ENCODE measurements around the gene JAKMIP1.

Gene JAKMIP1

DNA sequence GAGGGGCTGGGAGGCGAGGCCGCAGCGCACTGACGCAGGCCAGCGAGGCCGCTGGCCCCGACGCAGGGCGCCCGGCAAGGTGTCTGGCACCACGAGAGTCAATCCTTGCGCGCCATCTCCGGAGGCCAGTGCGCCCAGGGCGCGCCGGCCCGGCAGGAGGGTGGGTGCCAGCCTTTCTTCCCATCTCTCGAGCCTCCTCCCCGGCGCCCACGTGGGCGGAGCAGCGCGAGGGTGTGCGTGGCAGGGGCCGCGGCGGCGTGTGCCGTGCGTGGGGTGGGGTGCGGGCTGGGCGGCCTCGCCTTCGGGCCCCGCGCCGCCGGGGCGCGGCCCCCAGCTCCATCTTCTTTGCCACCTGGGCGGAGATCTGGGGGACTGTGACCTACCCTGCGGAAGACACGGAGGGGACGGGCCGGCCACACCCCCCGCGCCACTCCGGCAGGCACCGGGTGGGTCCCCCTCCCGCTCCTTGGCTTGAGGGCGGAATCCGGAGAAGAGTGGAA, 877 bp downstream of the JAKMIP1 start:
- DNase-seq, result no peak

DNA sequence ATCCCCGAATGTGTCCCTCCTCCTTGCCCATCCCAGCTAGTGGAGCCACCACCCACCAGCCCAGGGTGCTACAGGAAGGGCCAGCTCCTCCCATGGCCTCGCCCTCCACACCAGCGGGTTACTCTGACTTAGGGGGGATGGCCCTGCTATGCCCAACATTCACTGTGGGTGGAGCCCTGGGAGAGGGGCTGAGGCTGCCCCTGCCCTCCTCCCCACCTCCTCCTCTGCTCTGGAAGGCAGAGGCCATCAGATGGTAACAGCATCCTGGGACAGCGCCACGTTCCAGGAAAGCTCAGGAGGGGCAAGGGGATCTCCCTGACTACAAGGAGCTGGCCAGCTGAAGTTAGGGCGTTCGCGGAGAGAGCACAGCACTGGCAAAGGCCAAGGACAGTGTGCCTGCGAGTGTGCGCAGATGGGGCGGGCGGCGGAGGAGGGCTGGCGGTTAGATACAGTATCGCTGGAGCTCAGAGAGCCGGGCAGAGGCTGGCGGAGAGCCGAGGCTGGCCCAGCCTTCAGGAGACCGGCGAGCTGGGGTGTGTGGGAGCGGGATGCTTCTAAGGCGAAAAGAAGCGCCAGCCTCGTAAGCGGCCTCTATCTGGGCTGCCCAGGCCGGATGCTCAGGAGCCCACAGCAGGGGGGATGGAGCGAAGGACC, 1.5 kb downstream of the JAKMIP1 start:
- DNase-seq, result no peak

DNA sequence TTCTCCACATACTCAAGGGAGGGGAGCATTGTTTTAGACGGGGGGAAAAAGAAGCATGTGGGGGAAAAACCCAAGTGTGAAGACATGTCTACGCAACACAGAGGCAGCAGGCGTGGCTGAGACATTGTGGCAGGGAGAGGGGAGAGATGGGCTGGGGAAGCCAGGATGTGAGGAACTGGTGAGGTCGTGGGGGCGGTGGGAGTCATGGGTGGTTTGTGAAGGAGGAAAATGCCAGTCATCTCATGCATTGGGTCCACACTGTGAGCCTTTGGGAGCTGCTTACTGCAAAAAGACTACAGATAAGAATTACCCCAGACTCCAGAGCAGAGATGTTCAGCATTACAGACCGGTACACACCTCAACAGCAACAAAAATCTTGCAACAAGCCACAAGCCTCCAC, 2.1 kb downstream of the JAKMIP1 start:
- no peak for DNase-seq

DNA sequence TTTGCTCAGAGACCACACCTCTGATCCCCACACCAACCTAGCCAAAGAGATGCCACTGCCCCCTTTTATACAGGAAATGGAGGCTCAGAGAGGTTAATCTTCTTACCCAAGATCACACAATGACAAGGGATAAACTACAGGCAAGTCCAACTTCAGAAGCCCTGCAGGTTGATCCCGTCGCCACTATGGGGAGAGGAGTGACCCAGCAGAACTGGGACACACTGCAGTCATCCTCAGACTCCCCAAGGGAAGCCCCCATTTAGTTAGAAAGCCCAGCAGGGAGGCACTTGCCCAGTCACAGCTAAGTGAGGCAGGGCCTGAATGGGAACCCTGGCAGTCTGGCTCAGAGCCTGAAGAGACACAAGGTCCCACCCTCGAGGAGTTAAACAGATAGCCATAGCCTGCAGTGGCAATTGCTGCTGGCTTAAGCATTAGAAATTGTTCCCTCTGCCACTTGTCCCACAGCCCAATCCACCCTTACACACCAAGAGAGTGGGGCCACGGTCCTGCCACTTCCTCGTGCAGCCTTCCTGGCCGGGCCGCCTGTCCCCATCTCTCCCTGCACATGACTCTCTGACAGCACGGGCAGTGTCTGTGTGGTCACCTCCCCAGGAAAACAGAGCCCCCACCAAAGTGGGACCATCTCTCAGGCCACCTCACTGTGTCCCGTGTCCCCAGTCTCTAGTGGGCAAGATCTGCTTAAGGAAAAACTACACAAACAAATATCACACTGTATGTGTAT, 2.7 kb downstream of the JAKMIP1 start:
- DNase-seq, result no peak

DNA sequence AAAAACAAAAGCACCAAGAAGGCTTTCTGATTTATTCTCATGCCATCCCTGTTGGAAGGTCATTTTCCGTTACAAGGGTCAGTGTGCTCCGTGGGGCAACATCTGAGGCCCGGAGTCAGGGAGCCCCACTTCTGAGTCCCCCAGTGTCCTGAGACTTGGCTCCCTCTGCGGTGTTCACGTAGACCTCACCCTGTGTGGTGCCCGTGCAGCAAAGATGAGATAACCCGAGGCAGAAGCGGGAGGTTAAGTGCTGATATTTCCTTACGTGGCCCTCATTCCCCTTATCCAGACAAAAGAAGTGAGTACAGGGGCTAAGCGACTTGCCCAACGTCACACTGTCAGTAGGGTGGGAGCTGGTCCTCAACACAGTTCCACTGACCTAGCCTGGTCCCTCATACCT, 3.5 kb downstream of the JAKMIP1 start:
- DNase-seq, result no peak

DNA sequence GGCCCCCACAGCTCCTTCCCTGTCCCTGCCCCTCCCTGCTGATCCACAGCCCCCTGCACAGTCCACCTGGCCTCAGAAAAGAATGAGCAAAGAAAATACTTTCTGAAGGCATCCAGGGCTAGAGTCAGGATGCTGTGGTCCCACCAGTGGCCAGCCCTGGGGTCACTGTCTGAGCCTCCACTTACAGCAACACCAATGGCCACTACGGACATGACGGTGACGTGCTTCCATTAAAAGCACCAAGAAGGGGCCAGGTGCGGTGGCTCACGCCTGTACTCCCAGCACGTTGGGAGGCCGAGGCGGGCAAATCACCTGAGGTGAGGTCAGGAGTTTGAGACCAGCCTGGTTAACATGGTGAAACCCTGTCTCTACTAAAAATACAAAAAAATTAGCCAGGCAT, 4.0 kb downstream of the JAKMIP1 start:
- DNase-seq, result no peak

DNA sequence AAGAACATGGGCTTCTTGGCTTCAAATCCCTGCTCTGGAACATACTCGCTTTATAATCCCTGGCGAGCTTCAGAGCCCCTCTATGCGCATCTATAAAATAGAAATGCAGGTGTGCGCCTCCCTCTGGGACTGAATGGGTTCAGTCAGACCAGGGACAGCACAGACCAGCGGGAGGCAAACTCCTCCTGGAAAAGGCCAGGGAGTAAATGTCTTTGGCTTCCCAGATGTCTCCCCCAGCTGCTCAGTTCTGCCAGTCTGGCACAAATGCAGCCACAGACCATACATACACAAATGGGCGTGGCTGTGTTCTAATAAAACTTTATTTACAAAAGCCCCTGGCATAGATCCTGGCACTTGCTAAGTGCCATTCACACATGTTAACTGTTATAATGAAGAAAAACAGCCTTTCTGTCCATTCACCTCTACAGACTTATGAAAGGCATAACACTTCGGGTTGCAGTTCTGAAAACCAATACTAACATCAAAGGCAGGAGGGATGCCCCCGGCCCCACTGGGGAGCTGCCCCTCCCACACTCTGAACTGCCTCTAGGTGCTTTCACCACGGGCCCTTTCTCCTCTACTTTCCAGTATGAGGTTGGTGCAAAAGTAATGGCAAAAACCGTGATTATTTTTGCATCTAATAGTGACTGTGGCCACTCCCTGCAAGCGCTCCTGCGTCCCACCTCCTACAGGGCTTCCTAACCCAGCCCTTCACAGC, 4.6 kb downstream of the JAKMIP1 start:
- no peak for DNase-seq

DNA sequence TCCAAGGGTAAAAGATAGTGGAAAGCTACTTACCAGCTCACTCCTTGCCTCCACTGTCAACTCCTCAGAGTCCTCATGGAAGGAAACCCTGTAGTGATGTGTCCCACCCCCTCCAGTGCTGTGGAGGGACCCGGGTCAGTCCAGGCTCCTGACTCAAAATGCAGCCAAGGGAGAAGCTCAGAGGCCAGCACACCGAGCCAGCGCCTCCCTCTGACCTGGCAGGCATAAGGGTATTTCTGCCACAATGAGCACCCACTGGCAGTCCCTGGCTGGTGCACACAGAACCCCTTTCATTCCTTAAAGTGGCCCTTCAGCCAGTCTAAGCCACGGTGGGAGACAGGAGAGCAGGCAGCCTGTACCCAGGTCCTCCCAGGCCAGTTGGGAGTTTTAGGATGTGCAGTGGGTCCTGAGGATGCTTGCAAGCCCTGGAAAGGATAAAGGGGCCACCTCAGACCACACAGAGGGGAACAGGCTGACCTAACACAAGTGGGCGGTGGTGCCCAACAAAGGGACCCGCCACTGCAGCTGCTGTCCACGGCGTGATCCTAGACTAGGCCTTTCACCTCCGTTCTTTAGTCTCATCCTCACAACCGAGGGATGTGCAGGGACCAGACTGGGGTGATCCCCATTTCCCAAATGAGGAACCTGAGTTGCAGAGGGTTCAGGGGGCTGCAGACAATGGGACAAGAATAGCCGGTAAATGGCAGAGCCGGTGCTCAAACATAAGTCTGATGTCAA, 5.7 kb downstream of the JAKMIP1 start:
- DNase-seq, result no peak

DNA sequence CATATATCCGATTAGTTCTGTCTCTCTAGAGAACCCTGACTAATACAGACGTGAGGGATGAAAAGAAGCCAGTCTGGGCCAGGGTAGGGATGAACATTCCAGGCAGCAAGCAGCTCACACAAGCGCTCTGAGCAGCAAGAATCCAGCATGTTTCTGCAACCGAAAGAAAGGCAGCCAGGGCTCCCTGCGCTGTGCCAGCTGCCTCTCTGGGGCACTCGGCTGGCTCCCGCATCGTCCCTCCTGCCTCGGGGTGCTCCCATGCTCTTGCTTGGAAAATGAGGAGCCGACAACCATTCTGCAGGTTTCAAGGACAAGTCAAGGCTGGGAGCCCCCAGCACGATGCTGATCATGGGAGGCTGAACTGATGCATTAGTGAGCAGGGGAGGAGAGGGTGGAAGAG, 7.0 kb downstream of the JAKMIP1 start:
- DNase-seq, result no peak

DNA sequence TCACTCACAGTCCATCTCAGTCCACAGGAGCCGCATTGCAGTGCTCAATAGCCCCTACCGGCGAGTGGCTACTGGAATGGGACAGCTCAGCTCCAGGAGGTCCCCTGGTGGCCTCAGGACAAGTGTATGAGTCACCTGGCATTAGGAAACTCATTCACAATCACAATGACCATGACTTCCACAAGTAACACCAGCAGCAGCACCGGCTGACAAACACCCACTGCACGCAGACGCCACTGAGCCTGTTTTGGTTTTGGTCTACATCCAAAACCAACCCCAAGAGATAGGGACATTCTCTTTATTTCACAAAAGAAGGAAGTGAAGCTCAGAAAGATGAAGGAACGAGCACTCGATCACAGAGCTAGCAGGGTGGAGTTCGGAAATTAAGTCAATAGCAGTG, 8.1 kb downstream of the JAKMIP1 start:
- no peak for DNase-seq

DNA sequence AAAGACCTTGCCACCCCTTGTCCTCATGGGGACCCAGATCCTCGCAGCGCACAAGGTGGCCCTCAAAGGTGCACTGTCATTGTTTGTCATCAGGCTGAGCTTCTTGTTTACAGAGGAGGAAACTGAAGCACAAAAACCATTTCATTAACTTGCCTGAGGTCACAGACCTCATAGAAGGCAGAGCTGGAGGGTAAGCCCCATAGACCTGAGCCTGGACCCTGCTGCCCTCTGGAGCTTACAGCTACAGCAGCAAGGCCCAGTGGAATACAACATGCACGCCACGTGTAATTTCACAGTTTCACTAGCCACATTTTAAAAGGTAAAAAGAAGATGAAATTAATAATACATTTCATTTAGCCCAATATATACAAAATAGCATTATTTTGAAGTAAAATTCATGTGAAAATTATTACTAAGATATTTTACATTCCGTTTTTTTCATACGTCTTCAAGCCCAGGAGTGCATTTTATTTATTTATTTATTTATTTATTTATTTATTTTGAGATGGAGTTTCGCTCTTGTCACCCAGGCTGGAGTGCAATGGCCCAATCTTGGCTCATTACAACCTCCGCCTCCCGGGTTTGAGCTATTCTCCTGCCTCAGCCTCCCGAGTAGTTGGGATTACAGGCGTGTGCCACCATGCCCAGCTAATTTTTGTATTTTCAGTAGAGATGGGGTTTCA, 8.8 kb downstream of the JAKMIP1 start:
- no peak for DNase-seq

DNA sequence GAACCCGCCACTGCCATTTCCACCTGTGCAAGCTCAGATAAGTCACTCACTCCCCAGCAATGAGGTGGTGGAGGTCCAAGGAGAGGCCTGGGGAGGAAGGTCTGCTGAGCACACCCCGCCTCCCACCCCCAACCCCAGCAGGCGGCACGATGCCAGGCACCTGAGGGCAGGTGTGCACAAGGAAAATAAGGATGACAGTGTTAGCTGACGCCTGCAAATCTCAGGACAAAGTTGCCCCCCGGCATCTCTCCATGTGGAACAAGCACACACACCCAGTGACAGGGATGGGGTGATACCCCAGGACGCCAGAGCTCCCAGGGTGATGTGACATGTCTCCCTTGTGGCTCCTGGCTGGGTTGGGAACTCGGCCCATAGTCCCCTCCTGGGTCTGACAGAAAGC, 9.9 kb downstream of the JAKMIP1 start:
- no peak for DNase-seq

DNA sequence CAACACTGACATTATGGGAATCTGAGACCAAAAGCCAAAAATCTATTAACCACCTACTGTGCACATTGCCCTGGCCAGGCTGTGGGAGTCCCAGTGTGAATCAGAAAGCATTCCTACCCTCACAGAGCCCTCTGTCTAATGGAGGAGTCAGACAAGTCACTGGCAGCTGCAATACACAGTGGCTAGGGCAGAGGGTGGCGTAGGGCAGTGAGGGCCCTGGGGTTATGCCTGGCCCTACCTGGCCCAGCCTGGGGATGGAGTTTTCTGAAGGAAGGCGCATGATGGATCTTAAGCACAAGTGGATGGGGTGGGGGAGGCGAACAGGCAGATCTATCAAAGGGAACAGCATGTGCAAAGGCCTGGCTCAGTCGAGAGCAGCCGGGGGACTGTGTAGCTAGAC, 10.8 kb downstream of the JAKMIP1 start:
- no peak for DNase-seq

DNA sequence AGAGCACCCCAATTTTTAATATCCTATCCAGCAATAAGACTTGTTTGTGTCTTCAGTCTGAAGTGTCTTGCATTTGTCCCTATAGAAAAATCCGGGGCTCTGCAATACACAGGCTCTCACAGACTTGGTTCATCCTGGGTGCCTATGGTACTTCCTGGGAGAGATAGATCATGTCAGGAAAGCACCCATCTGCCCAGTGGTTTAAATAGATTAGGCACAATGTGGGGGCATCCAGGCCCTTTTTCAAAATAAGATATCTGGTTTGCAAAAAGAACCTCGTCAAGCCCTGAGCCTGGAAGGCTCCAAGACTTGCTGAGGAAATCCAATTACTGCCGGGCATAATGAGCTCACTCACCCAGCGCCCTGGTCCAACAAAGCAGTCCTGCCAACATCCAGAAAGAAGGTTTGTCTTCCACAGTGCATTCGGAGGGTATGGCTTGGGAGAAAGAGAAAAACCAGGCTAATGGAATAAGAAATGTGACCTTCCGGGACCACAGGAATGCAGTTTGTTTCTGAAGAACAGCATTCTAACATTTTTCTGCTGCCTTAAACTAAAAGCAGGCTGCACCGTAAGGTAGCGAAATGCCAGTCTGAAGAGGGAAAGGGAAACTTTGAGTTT, 11.6 kb downstream of the JAKMIP1 start:
- DNase-seq, result no peak

DNA sequence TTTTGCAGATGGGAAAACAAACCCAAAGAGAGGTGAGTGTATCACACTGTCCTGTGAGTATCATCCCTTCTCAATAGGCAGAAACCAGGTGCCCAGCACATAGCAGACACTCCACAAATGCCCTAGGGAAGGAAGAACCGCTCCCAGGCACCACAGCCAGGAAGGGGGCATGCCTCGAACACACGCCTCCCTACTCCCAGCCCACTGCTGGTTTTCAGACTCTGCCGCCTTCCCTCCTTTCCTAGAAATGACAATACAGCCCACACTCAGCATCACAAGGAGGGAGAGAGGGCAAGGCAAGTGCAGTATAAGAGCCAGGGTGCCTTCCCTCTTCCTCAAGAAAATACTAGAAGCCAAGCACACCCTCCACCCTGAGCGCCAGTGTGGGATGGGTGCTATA, 16.2 kb downstream of the JAKMIP1 start:
- DNase-seq, result no peak

DNA sequence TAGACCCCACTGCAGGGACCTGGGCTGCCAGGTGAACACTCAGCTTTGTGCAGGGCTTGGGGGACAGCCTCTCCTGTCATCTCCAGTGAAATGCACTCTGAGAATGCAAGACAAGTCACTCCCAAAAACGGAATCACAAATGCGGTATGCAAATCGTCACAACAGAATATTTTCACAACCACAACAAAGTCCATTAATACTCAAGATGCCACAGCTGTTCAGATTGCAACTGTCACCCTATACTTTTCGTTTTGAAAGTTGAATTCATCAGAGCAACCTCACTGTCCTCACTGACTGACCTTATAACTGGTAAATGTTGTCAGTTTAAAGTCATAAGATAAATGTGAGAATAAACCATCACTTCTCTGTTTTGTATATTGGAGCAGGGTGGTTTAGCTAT, 16.6 kb downstream of the JAKMIP1 start:
- DNase-seq, result no peak

DNA sequence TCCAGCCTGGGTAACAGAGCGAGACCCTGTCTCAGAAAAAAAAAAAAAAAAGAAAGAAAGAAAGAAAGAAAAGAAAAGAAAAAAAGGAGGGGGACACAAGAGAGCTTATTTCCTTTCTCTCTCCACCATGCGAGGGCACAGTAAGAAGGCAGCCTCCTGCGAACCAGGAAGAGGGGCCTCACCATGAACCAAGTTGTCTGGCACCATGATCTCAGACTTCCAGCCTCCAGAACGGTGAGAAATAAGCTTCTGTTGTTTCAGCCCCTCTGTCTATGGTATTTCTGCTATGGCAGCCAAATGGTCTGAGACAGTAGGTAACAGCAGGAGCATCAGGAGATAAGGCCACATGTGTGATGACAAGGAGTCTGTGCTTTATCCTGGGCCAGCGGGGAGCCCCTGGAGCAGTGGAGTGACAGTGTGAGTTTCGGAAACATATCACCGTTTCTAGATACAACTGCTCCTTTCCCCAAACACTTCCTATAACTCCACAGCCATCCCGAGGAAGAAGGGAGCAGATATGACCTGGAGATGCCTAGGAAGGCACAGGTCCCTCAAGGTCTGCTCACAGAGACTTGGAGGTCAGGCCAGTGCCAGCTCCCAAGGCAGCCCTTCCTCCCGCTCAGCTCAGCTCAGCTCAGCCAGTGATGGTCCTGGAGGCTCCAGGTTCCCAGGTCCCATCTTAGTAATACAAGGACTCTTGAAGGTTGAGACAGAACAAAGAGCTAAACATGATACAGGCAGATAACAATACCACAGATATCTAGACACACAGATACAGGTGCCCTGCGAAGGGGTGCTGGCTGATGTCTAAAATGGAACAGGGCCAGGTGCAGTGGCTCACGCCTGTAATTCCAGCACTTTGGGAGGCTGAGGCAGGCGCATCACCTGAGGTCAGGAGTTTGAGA, 17.7 kb downstream of the JAKMIP1 start:
- no peak for DNase-seq

DNA sequence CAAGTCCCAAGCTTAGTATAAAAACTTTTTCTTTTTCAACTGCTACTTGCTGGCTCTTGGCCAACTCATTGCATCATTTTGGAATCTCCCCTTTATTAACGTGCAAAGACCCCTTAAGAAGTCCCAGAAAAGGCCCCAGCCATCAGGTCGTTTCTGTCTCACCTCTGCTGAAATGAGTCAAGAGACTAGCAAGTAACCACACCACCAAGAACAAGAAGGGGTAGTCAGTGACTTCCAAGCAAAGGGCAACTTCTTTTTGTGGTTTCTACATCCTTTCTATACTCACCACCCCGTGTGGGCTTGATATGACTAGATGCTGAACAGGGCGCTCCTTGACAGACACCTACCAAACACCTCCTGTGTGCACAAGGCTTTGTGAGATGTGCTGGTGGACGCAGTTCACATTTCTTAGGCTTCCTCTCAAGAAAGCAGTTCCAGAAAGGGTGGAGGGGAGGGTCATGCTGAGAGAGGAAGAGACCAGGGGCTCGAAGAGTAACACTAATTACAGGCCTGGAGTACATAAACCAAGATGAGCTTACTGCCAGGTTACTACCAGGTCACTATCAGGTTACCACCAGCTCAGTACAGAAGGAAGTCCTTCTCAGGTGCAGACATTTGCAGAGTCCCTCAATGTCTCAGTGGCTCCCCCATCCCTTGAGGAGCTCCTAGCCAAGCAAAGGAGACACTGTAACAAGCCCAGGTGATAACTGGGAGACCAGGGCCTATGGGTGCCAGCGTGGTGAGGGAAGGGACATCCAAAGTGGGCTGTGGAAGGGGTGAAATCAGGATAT, 19.3 kb downstream of the JAKMIP1 start:
- no peak for DNase-seq

DNA sequence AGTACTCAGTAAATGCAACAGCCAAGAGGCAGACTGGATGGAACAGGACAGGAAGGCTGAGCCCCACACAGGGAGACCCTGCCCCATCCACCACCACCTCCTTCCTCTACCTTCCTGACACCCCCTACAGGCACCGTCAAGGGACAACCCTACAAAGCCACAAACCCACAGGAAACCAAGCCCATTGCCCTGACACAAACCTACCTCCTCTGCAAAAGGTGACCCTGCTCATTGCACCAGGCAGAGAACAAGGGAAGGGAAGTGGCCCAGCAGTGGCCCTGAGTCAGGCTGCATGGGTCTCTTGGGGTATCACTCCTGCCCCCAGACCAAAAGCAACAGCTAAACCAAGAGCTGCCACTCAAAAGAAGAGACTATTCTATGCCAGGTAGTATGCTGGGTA, 21.0 kb downstream of the JAKMIP1 start:
- no peak for DNase-seq

DNA sequence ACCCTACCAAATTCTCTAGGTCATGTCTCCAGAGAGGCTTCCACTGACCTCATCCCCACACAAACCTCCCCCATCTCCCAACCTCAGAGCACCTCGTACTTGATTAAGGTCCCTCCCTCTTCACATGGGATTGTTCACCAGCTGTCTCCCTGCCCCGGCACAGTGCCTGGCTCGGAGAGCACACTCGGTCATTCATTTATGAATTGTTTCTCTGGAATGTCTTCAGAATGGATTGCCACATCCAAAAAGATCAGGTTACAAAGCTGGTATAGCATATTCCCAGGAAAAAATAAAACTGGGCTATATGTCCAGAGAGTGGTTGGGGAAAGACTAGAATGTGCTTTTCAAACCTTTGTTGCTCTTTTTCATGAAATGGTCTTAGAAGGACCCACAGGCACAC, 21.6 kb downstream of the JAKMIP1 start:
- no peak for DNase-seq

Data from NCI-H2081 treated with DMSO at 0.1 percent for 48 hours (cell line).